Lower leg skin (tissue), 4 donors: ENCODE data around the gene HYAL2. TPM values are rescaled to one million over a fixed set of nuclear protein-coding genes. Genes with fewer than 3 reads are reported as not detected.

ENCODE experiments used
- DNase-seq, 2 donors: peaks; one replicate each; pipeline ENCODE4 v3.0.0-alpha.2; 2019; ENCODE audit warnings: low spot score in 2 of 2
- H3K4me3 ChIP-seq: fragments of 200-600 bp; sonication (generic); 2 replicates; pipeline ENCODE4 v1.5.1; 2017; ENCODE audit warnings: mild to moderate bottlenecking, low read depth; ENCODE audit not compliant: poor library complexity, severe bottlenecking
- CTCF ChIP-seq, 3 donors: fragments of 450-650 bp; IDR thresholded peaks; one replicate each; pipeline ENCODE4 v1.5.1; 2016; ENCODE audit warnings: antibody characterized with exemption in 3 of 3, mild to moderate bottlenecking in 3 of 3, moderate library complexity in 2 of 3
- POLR2A ChIP-seq, 2 donors: fragments of 450-650 bp; IDR thresholded peaks; one replicate each; pipeline ENCODE4 v1.6.1; 2016 to 2017; ENCODE audit warnings: antibody characterized with exemption in 2 of 2, mild to moderate bottlenecking in 1 of 2, moderate library complexity in 1 of 2
- WGBS, 2 donors: methylation state at CpG; one replicate each; pipeline ENCODE4 v1.1.5; 2018; 5-methylcytosine and 5-hydroxymethylcytosine counted together
- intact Hi-C: fragments of 100-400 bp; cut with DNase I; formaldehyde crosslinking; loops from one replicate; pipeline ENCODE4 v1.15.0; 2023; ENCODE audit warnings: low total_unique reads
- total RNA-seq, 4 donors: library from RNA; depleted of rRNA; stranded (reverse); fragments of >200 nt; gene quantifications; one replicate each; pipeline ENCODE4 v1.1.0, GENCODE V29; 2016

Gene HYAL2
- total RNA-seq, 4 donors from 2014 or later, result 44.1 to 95.7 (median 72.9) TPM

DNA sequence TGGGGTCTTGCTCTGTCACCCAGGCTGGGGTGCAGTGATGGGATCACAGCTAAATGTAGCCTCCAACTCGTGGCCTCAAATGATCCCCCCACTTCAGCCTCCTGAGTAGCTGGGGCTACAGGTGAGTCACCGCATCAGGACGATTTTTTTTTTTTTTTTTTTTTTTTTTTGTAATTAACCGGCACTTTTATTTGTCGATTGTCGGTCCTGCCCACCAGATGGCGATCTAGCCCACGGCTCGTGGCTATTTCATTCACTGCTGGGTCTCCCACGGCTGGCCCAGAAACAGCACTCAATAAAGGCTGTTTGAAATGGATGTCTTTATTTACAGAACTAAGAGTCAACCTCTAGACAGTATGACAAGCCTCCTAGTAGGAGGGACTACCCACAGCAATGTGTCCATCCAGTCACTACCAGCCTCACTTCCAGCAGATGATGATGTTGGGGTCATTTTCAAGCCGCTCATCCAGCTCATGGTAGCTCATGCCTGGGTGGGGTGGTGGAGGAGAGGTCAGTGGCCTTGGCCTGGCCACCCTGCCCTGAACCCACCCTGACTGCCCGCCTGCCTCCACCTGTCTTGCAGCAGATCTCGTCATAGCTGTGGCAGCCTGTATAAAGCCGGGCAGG, 24.8 kb upstream of the HYAL2 start:
- TF ChIP-seq CTCF (IDR thresholded peaks at IDR 0.05) (no peak), POLR2A (IDR thresholded peaks at IDR 0.05) (no peak)
- intact Hi-C loops, result loop anchor here (5.0 kb wide), 1 partner anchor 200 kb away; no protein-coding TSS in a partner anchor

GRCh38 chr3:50345586-50346234, 23.2 kb upstream of the HYAL2 start, which contains the start of gene ZMYND10:
Gene ZMYND10 (minus strand): TSS chr3:50345732. CDS start chr3:50345579, 153 bp downstream.
- H3K4me3 ChIP-seq, result no peak within 1 kb of the TSS
- 12 to 13% methylated on average over 30 to 44 of the region's 45 CpGs for WGBS, 2 donors
- TF ChIP-seq POLR2A (IDR thresholded peaks at IDR 0.05) (no peak), CTCF (IDR thresholded peaks at IDR 0.05) (no peak)
- intact Hi-C loops, result loop anchor here (5.0 kb wide), 1 partner anchor 202 kb away; no protein-coding TSS in a partner anchor
- DNase-seq, result peak; percentile 59 to 95

More for the DNA sequence above, 24.8 kb upstream of the HYAL2 start:
- WGBS, 2 donors, result 25 to 27% methylated on average over 14 of the region's 14 CpGs
- no peak for DNase-seq
- no peak overlapping the region for H3K4me3 ChIP-seq

GRCh38 chr3:50345008-50345407, 22.5 kb upstream of the HYAL2 start:
- TF ChIP-seq POLR2A (IDR thresholded peaks at IDR 0.05) (no peak), CTCF (IDR thresholded peaks at IDR 0.05) (no peak)
- no peak for DNase-seq
- intact Hi-C loops, result loop anchor here (5.0 kb wide), 1 partner anchor 202 kb away; no protein-coding TSS in a partner anchor
- H3K4me3 ChIP-seq, result no peak overlapping the region
- 65 to 70% methylated on average over 6 to 8 of the region's 8 CpGs for WGBS, 2 donors

GRCh38 chr3:50342813-50343633, 20.5 kb upstream of the HYAL2 start:
- intact Hi-C loops, result no loop called here
- TF ChIP-seq CTCF (IDR thresholded peaks at IDR 0.05), result no peak
- TF ChIP-seq POLR2A (IDR thresholded peaks at IDR 0.05), result no peak

DNA sequence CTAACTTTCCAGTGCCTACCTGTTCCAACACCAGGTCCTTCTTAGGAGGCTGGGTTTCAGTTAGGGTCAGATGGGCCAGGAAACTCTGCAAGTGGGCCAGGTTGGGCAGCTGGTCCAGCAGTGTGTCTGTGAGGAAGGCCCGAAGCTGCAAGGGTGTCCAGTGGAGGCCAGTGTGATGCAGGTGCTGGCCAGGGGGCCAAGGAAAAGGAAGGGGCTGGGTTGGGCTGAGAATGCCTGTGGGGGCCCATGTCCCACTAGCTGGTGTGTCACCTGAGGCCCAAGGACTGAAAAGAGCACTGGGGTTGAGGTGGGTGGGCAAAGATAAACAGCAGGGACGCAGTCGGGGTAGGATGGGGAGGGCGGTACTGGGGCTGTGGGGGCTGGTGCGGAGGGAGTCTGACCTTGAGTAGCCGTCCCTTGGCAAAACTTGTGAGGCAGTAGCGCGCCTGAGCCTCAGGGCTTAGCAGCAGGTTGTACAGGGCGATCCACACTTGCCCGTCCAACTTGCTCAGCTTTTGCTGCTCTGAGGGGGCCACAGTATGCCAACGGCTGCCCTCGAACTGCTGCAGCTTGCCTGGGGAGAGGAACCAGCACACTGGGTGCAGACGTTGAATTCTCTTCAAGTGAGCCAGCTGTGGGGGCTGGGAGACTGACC, 19.6 kb upstream of the HYAL2 start:
- no peak for TF ChIP-seq POLR2A (IDR thresholded peaks at IDR 0.05)
- TF ChIP-seq CTCF (IDR thresholded peaks at IDR 0.05), result no peak
- H3K4me3 ChIP-seq, result no peak overlapping the region
- 74 to 79% methylated on average over 13 of the region's 13 CpGs for WGBS, 2 donors
- intact Hi-C loops, result no loop called here
- no peak for DNase-seq

More at GRCh38 chr3:50342813-50343633, 20.5 kb upstream of the HYAL2 start:
- WGBS, 2 donors, result 76 to 79% methylated on average over 12 to 13 of the region's 13 CpGs
- no peak overlapping the region for H3K4me3 ChIP-seq
- DNase-seq, result no peak
